ENCODE measurements around the gene MYB.
"Not testable (repeated sequence)": the region's sequence is repeated elsewhere in the genome, so short reads cannot be mapped to it uniquely, and the experiment has no call there.

Gene MYB

DNA sequence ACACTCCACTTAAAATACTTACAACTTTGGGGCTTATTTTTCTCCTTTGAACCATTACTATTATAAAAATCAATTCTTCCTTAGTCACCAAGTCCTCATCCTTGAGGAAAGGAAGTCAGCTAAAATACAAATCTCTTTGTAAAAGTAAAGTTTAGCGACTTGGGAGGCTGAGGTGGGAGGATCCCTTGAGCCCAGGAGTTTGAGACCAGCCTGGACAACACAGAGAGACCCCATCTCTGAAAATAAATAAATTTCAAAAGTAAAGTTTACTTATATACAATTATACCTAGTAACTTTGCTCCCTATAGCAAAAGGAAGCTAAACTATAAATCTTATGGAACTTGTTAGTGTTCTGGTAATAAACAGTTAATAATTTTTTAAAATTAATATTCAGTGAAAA is 40.4 kb downstream of the MYB start:
- DNase-seq (ENCODE audit: low read depth, low spot score) = no peak

DNA sequence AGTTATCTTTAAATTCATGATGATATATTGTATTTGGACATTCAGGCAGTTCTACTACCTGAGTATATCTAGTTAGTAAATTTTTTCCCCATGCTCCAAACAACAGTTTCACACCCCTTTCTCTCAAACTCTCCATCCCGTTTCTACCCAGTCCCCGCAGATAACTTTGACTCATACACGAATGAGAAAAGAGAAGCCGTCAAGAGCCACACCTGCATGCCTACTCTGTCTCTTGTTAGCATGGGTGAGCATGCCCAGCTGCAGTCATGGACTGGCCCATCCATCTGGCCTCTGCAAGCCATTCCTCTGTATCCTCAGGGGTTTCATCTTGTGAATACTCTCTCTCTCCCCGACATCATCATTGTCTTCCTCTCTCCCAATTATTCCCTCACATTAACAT is 41.5 kb downstream of the MYB start:
- no peak for DNase-seq (ENCODE audit: low read depth, low spot score)

DNA sequence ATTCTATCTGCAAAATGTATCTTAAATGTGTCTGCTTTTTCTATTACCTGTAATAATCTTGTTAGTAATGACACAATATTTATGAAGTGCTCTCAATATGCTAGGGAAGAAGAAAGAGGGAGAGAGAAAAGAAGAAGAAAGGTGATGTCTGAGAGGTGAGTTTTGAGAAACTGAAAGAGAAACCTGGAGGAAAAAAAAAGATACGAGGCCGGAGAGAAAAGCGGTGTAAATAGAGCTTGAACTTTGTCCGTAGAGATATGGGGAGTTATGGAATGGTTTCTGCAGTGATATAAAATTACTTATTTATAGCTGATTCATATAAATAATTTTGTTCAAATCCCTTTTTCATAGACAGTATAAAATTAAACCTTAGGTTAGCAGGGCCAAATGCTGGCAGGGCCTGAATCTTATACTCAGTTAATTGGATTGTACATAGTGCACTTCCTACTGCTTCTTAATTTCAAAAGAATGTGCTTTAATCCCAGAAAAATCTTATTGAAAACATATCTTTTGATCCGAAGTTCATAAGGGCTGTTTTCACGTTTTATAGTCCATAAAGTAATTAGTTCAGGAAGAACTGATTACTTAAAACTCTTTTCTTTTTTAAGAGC is 43.0 kb downstream of the MYB start:
- DNase-seq (ENCODE audit: low read depth, low spot score) = no peak

- DNase-seq (ENCODE audit: low read depth, low spot score) = no peak
These were observed 44.8 kb downstream of the MYB start for GRCh38 chr6:135225911-135226310.

DNA sequence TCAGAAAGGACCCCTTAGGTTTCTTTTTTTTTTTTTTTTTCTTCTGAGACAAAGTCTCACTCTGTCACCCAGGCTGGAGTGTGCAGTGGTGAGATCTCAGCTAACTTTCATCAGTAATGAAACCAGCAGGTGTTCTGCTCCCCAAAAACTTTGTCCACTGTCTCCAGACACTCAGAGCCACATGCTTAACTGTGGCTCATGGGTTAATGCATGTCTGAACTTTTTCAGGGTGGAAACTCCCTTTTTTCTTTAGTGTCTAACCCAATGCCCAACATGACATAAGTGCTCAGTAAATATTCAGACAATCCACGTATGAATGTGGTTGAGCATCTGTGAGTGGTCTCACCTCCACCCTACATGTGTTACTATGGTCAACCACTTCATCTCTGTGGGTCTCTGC is 45.4 kb downstream of the MYB start:
- DNase-seq (ENCODE audit: low read depth, low spot score) = no peak

- no peak for DNase-seq (ENCODE audit: low read depth, low spot score)
These were observed 46.2 kb downstream of the MYB start for GRCh38 chr6:135227349-135227748.

- DNase-seq (ENCODE audit: low read depth, low spot score) = no peak
These were observed 46.6 kb downstream of the MYB start for GRCh38 chr6:135227758-135228157.

DNA sequence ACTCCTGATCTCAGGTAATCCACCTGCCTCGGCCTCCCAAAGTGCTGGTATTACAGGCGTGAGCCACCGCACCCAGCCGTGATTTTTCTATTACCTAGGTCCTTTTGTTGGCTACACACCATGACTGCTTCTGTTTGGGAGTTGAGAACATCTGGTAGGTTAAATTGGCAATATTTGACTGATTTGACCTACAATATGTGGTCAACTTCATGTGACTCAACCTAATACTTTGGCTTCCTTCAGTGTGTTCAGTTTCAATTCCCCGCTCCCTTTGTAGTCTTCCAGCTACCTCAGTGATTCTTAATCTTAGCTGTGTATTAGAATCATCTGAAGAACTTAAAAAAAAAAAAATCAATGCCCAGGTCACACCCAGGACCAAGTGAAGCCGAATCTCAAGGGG is 47.4 kb downstream of the MYB start:
- DNase-seq (ENCODE audit: low read depth, low spot score) = no peak

DNA sequence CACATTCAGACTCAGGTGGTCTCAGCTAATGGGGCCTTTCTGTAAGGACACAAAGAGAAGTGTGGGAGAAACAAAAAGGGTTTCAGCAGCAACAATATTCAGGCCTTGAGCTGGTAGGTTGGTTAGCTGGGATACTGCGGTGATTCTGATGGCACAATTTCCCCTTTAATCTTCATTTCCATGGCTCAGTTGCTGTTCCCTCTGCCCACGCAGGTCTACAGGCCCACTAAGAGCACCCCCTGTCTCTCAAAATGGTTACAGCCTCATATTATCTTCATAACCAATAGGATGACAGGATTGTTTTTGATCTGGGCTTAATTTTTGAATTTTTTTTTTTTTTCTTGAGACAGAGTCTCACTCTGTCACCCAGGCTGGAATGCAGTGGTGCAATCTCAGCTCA is 48.9 kb downstream of the MYB start:
- no peak for DNase-seq (ENCODE audit: low read depth, low spot score)

GRCh38 chr6:135230711-135231468 is 49.8 kb downstream of the MYB start:
- no peak for DNase-seq (ENCODE audit: low read depth, low spot score)

- no peak for DNase-seq (ENCODE audit: low read depth, low spot score)
These were observed 50.3 kb downstream of the MYB start for GRCh38 chr6:135231469-135231844.

GRCh38 chr6:135233686-135234491 is 52.8 kb downstream of the MYB start:
- DNase-seq (ENCODE audit: low read depth, low spot score) = no peak

DNA sequence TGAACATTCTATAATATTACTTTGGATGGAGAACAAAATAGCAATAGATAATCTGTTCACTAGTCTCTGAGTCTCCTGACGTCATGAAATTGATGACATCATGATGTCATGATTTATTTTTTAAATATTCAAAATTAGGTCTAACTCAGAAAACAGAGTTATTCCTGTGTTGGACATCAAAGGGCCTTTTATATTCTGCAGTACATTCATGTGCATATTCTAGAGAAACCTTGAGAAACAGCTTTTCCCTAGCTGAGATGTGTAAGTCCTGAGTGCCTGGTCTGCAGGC is 53.3 kb downstream of the MYB start:
- no peak for DNase-seq (ENCODE audit: low read depth, low spot score)

GRCh38 chr6:135235716-135236115 is 54.6 kb downstream of the MYB start:
- DNase-seq (ENCODE audit: low read depth, low spot score) = no peak

GRCh38 chr6:135236319-135236718 is 55.2 kb downstream of the MYB start:
- DNase-seq (ENCODE audit: low read depth, low spot score) = no peak

- DNase-seq (ENCODE audit: low read depth, low spot score) = no peak
These were observed 55.6 kb downstream of the MYB start for GRCh38 chr6:135236732-135237131.

- DNase-seq (ENCODE audit: low read depth, low spot score) = no peak
These were observed 59.6 kb downstream of the MYB start for GRCh38 chr6:135240711-135241110.

DNA sequence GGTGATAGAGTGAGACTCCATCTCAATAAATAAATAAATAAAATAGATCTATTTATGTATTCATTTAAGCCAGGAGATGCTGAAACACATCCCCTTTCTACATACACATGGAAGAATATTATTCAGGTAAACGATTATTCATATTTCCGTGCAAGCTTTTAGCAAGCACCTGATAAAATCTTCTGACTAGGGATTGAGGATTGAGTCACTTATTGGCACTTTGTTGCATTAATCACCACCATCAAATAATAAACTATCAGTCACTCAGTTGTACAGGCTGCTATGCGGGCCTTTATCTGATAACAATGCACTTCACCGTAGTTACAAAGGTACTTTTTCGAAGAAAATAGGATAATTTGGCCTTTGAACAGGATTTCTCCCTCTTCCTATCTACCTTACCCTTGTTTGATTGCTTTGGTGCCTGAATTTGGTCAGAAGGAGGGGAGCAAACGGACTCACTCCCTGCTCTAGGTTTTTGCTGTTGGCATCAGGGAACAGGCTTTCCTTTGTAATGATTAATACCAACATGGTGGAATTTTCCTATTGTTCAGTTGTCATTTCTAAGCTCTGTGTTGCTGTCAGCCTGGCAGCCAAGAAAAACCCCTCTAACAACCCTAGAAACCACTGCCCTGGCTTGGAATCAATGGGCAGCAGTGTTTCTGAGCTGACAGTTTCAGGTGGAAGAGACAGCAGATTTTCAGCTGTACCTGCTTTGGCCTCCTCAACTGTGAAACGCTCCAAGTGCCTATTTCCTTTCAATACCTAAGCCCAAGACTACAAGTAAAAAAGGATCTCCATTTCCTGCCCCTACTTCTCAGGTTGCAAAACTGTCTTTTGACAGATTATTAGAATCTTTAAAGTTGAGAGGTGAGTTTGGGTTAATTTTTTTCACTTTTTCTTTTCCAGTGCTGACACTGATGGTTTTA is 63.0 kb downstream of the MYB start:
- DNase-seq (ENCODE audit: low read depth, low spot score) = no peak

DNA sequence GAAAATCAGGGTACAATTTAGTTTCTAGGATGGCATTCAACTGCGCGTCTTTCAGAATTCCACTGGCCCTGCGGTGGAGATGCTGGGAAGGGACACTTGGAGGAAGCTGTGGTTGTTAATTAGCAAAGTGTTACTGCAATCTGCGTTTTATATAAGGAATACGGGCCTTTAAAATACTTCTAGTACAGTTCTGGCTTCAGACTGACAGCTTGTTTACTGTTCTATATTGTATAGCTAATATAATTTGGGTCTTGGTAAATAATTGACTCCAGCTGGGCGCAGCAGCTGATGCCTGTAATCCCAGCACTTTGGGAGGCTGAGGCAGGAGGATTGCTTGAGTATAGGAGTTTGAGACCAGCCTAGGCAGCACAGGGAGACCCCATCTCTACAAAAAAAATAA is 63.7 kb downstream of the MYB start:
- no peak for DNase-seq (ENCODE audit: low read depth, low spot score)

- not testable (repeated sequence) for DNase-seq (ENCODE audit: low read depth, low spot score)
These were observed 65.4 kb downstream of the MYB start for GRCh38 chr6:135246412-135247012.

- DNase-seq (ENCODE audit: low read depth, low spot score) = no peak
These were observed 69.1 kb downstream of the MYB start for GRCh38 chr6:135250234-135250633.
